Heart right ventricle (tissue), 16 donors: ENCODE data around the gene CGB5. TPM values are rescaled to one million over a fixed set of nuclear protein-coding genes. Genes with fewer than 3 reads are reported as not detected.
A peak's percentile ranks its signal among the peaks of the same experiment; 100 is the strongest.

ENCODE experiments used
- ATAC-seq, 8 donors: fragments of 200-7000 bp; cut with Tn5 transposase; one replicate each; pipeline ENCODE4 v1.9.1; 2020; ENCODE audit warnings: mild to moderate bottlenecking in 8 of 8, moderate library complexity in 8 of 8, moderate number of reproducible peaks in 1 of 8
- DNase-seq, 2 donors: peaks; one replicate each; pipeline ENCODE4 v3.0.0-alpha.2; 2020
- H3K27ac ChIP-seq, 10 donors: fragments of 200-600 bp; sonication (generic) in 2 of 10; one replicate each; pipeline versions ENCODE4 v1.5.0 to v1.8.0; 2020 to 2022; ENCODE audit warnings: mild to moderate bottlenecking in 3 of 10
- H3K27me3 ChIP-seq, 7 donors: fragments of 200-600 bp; one replicate each; pipeline ENCODE4 v1.8.0; 2021 to 2022; ENCODE audit warnings: mild to moderate bottlenecking in 2 of 7
- H3K36me3 ChIP-seq, 9 donors: fragments of 200-600 bp; sonication (generic) in 1 of 9; one replicate each; pipeline versions ENCODE4 v1.5.0 to v1.8.0; 2020 to 2022; ENCODE audit warnings: mild to moderate bottlenecking in 2 of 9
- H3K4me1 ChIP-seq, 9 donors: fragments of 200-600 bp; sonication (generic) in 1 of 9; one replicate each; pipeline versions ENCODE4 v1.5.0 to v1.8.0; 2020 to 2022; ENCODE audit warnings: mild to moderate bottlenecking in 4 of 9
- H3K4me3 ChIP-seq, 10 donors: fragments of 200-600 bp; sonication (generic) in 2 of 10; one replicate each; pipeline versions ENCODE4 v1.5.0 to v1.8.0; 2020 to 2022; ENCODE audit warnings: mild to moderate bottlenecking in 7 of 10, moderate library complexity in 2 of 10
- H3K9me3 ChIP-seq, 11 donors: fragments of 200-600 bp in 10 of 11; sonication (generic) in 2 of 11; one replicate each; pipeline versions ENCODE4 v1.5.0 to v1.8.0; 2013 to 2022; ENCODE audit warnings: mild to moderate bottlenecking in 2 of 11, control low read depth in 1 of 11, moderate library complexity in 1 of 11
- WGBS, 2 donors: extraction: QIAGEN DNeasy Blood & Tissue Kit; methylation state at CpG; one replicate each; pipeline ENCODE4 v1.1.7; 2013; ENCODE audit warnings: inconsistent platforms in 1 of 2; 5-methylcytosine and 5-hydroxymethylcytosine counted together
- intact Hi-C, 10 donors: fragments of 100-400 bp; cut with DNase I; formaldehyde crosslinking; loops; one replicate each; pipeline versions ENCODE4 v1.11.1 to v1.14.2; 2022
- polyA plus RNA-seq, 2 donors: library from polyadenylated mRNA; stranded (reverse); fragments of 200-250 nt; gene quantifications; one replicate each; pipeline ENCODE4 v1.2.3, GENCODE V29; 2013
- total RNA-seq, 10 donors: library from RNA; stranded (reverse); fragmentation: NEBNext Ultra II Directional in 3 of 10; extraction: Animal tissue kit (Norgen Biotek cat#: 25700) in 3 of 10; gene quantifications; one replicate each; pipeline versions ENCODE4 v1.2.1 to v1.2.4, GENCODE V29; 2021 to 2023
- TF ChIP-seq, protein P1 (sequence below), 9 donors: fragments of 200-600 bp; sonication (generic) in 2 of 9; IDR thresholded peaks; one replicate each; pipeline versions ENCODE4 v1.5.0 to v1.8.0; 2021 to 2022; ENCODE audit warnings: antibody characterized with exemption in 9 of 9, mild to moderate bottlenecking in 5 of 9, moderate library complexity in 1 of 9
- donor health status: Arrhythmogenic right ventricular cardiomyopathy.
- donor health status: ischemic (EF 13 %, LVEDD 7.1; RV severe dilation, severe dysfunction).
- donor health status: healthy with polysubstance abuse.
- donor health status: DM: no; HTN: yes; CAD: no.
- donor health status: DM: no; HTN: no; CAD: no.
- donor health status: ischemic (EF 25% LVEDD 6.9; RV normal size, moderate dysfunction).
- donor health status: ischemic (EF 25% LVEDD 5.7; RV mildly dilated, moderate dysfunction).
- donor health status: healthy.
- donor health status: DM: yes; HTN: yes; CAD: no.
- donor health status: Ischemic cardiomyopathy.
- donor health status: ischemic (EF 35%, LVEDD 5.7; RV mildly dilated, moderate dysfunction).
- donor health status: nonischemic (EF 11% LVEDD 7.7; RV severe dilation, severe dysfunction).
- donor health status: DM: yes; HTN: yes; CAD: no.
- donor health status: PGD.
- donor health status: ischemic (EF 29% LVEDD 5.4; RV normal size, mild dysfunction).
- donor health status: nonischemic (EF 23%, LVEDD 6.1; RV moderate dilation, normal function).

Gene CGB5
- total and polyA plus RNA-seq, 12 donors, result not detected

DNA sequence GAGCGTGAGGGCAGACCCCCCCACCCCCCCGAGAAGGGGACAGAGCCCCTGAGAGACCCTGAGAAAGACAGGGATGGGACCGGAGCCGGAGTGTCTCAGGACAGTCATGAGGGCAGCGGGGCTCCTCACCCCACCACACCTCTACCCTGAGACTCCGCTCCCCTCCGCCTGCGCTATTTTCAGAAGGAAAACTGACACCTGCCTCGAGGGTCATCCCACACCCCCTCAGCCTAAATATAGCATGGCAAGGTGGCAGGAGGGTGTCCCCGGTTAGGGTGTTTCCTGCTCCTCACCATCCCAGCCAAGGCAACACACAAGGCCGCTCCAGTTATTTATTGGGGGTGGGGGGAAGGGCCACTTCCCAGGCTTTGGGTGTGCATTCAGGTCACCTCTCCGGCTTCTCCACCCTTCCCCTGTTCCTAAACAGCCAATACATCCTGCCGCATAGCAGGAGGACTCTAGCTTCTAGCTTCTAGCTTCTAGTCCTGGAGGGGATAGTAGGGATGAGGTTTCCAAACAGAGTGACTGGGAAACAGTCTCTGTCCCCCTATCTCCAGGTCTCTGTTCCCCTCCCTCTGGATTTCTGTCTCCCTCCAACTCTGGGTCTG, 22.4 kb downstream of the CGB5 start:
- WGBS, 2 donors, result 34 to 35% methylated on average over 12 to 13 of the region's 13 CpGs
- H3K4me1 ChIP-seq, result peaks cover 0 to 22% (median 9%) of the 10 kb centered on the region in 9 donors
- ATAC-seq, result peak in 1 of 8 donors; percentile 46
- no peak for DNase-seq
- H3K27ac ChIP-seq, result no peak overlapping the region
- H3K27me3 ChIP-seq, result peaks cover 0 to 95% (median 66%) of the 10 kb centered on the region in 7 donors
- H3K4me3 ChIP-seq, result no peak overlapping the region
- H3K9me3 ChIP-seq, result no peaks in the 10 kb centered on the region
- H3K36me3 ChIP-seq, result no peaks in the 10 kb centered on the region
- intact Hi-C loops, result no loop called here
- TF ChIP-seq, protein P1, sequence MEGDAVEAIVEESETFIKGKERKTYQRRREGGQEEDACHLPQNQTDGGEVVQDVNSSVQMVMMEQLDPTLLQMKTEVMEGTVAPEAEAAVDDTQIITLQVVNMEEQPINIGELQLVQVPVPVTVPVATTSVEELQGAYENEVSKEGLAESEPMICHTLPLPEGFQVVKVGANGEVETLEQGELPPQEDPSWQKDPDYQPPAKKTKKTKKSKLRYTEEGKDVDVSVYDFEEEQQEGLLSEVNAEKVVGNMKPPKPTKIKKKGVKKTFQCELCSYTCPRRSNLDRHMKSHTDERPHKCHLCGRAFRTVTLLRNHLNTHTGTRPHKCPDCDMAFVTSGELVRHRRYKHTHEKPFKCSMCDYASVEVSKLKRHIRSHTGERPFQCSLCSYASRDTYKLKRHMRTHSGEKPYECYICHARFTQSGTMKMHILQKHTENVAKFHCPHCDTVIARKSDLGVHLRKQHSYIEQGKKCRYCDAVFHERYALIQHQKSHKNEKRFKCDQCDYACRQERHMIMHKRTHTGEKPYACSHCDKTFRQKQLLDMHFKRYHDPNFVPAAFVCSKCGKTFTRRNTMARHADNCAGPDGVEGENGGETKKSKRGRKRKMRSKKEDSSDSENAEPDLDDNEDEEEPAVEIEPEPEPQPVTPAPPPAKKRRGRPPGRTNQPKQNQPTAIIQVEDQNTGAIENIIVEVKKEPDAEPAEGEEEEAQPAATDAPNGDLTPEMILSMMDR (IDR thresholded peaks at IDR 0.05), result no peak

DNA sequence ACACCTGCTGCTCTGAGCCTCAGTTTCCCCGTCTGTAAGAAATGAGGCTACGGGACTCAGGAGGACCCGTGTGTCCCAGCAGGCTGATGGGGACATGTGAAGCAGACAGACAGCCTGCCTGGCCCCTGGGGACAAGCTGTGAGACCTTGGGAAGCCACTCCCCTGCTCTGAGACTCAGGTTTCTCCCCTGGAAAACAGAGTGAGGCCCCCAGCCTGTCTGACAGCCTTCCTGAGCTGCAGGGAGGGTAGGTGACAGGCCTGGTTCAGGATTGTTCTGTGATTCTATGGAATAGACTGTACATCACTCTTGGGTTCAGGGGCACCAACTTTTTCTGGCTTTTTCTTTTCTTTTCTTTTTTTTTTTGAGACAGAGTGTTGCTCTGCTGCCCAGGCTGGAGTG, 23.9 kb downstream of the CGB5 start:
- H3K9me3 ChIP-seq, result no peaks in the 10 kb centered on the region
- H3K27me3 ChIP-seq, result peaks cover 0 to 95% (median 72%) of the 10 kb centered on the region in 7 donors
- H3K27ac ChIP-seq, result no peak overlapping the region
- no peaks in the 10 kb centered on the region for H3K36me3 ChIP-seq
- no peak for ATAC-seq
- H3K4me1 ChIP-seq, result peaks cover 0 to 22% (median 9%) of the 10 kb centered on the region in 9 donors
- TF ChIP-seq, protein P1 (IDR thresholded peaks at IDR 0.05), result no peak
- 55 to 64% methylated on average over 3 of the region's 3 CpGs for WGBS, 2 donors
- H3K4me3 ChIP-seq, result no peak overlapping the region
- DNase-seq, result no peak
- intact Hi-C loops, result no loop called here

DNA sequence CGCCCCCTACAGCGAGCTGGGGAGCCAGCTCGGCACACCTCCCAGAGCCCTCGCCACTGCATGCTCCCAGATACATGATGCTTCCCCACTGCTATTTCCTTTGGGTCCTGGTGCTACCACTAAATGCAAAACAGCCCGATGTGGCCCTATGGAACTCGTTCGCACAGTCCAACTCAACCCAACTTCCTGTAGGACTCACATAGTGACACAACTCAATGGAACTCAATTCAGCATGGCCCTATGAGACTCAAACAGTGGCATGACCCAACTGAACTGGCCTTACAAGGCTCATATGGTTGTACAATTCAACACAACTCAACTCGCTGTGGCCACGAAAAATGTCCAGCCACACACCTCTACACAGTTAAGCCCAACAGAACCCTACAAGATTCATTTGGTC, 25.4 kb downstream of the CGB5 start:
- no peaks in the 10 kb centered on the region for H3K36me3 ChIP-seq
- H3K4me3 ChIP-seq, result no peak overlapping the region
- ATAC-seq, result no peak
- peaks cover 0 to 95% (median 74%) of the 10 kb centered on the region in 7 donors for H3K27me3 ChIP-seq
- no peak for DNase-seq
- H3K9me3 ChIP-seq, result no peaks in the 10 kb centered on the region
- TF ChIP-seq, protein P1 (IDR thresholded peaks at IDR 0.05), result no peak
- no peak overlapping the region for H3K27ac ChIP-seq
- peaks cover 0 to 21% (median 9%) of the 10 kb centered on the region in 9 donors for H3K4me1 ChIP-seq
- WGBS, 2 donors, result 93 to 95% methylated on average over 9 of the region's 9 CpGs
- intact Hi-C loops, result no loop called here

DNA sequence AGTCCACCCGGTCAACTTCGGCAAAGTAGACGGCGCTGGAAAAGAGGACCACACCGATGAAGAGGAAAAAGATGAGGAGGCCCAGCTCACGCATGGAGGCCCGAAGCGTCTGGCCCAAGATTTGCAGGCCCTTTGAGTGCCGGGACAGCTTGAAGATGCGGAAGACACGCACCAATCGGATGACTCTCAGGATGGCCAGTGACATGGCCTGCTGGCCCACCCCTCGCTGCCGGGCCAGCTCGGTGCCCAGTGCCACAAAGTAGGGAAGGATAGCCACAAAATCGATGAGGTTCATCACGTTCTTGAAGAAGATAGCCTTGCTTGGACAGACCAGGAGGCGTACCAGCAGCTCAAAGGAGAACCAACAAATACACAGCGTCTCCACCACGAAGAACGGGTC, 26.8 kb downstream of the CGB5 start:
- 96 to 97% methylated on average over 21 of the region's 21 CpGs for WGBS, 2 donors
- DNase-seq (no peak), ATAC-seq (no peak)
- peaks cover 0 to 90% (median 68%) of the 10 kb centered on the region in 7 donors for H3K27me3 ChIP-seq
- TF ChIP-seq, protein P1 (IDR thresholded peaks at IDR 0.05), result no peak
- no peaks in the 10 kb centered on the region for H3K36me3 ChIP-seq
- peaks cover 0 to 10% (median 3%) of the 10 kb centered on the region in 9 donors for H3K4me1 ChIP-seq
- intact Hi-C loops, result loop anchor here in 2 of 10 donors (10.0 kb wide), 1 partner anchor 76 kb away; the partner anchor contains the start of genes GYS1 (in 2 of the 2) and RUVBL2 (in 2 of the 2)
- no peak overlapping the region for H3K27ac ChIP-seq
- no peak overlapping the region for H3K4me3 ChIP-seq
- H3K9me3 ChIP-seq, result no peaks in the 10 kb centered on the region
